Progenitor cell of endocrine pancreas (in vitro differentiated cells): ENCODE results near the gene KY. TPM values are rescaled to one million over a fixed set of nuclear protein-coding genes. Genes with fewer than 3 reads are reported as not detected.

Experiments used
- DNase-seq: peaks from one replicate; pipeline ENCODE4 v3.0.0; 2021; ENCODE audit warnings: low spot score; ENCODE audit not compliant: unreplicated experiment
- H3K27ac Mint-ChIP-seq: 2 replicates; pipeline ENCODE4 v1.8.0; 2021; ENCODE audit warnings: mild to moderate bottlenecking, moderate library complexity, mixed read lengths
- H3K27me3 Mint-ChIP-seq: 2 replicates; pipeline ENCODE4 v1.8.0; 2021; ENCODE audit warnings: mixed read lengths
- H3K36me3 Mint-ChIP-seq: 2 replicates; pipeline ENCODE4 v1.8.0; 2022; ENCODE audit warnings: mixed read lengths; ENCODE audit not compliant: insufficient read depth
- H3K4me1 Mint-ChIP-seq: 2 replicates; pipeline ENCODE4 v1.8.0; 2021; ENCODE audit warnings: low read depth, mixed read lengths
- H3K4me3 Mint-ChIP-seq: 2 replicates; pipeline ENCODE4 v1.8.0; 2021; ENCODE audit warnings: low read depth, mild to moderate bottlenecking, moderate library complexity, mixed read lengths
- H3K9me3 Mint-ChIP-seq: 2 replicates; pipeline ENCODE4 v1.8.0; 2021; ENCODE audit warnings: low read depth, mixed read lengths
- CTCF ChIP-seq: fragments of 200-600 bp; sonication (generic); IDR thresholded peaks from one replicate; pipeline ENCODE4 v1.5.0; 2021; ENCODE audit warnings: antibody characterized with exemption, mild to moderate bottlenecking; ENCODE audit not compliant: unreplicated experiment
- total RNA-seq: library from RNA; stranded (reverse); gene quantifications from 2 replicates; pipeline ENCODE4 v1.2.1, GENCODE V29; 2021

The KY gene
- total RNA-seq, 1 donor from 2014 or later, result not detected

GRCh38 chr3:134680796-134681521 is 30.1 kb upstream of the KY start:
- no peak for DNase-seq
- TF ChIP-seq CTCF, result no peak
- Mint-ChIP-seq H3K36me3 (no peaks in the 10 kb centered on the region), H3K27me3 (peaks cover 20% of the 10 kb centered on the region), H3K9me3 (no peaks in the 10 kb centered on the region), H3K4me1 (peaks cover 8% of the 10 kb centered on the region), H3K27ac (peak overlapping the region; percentile 43), H3K4me3 (no peak overlapping the region)

- peaks cover 3% of the 10 kb centered on the region for H3K36me3 Mint-ChIP-seq
- H3K9me3 Mint-ChIP-seq, result peaks cover 23% of the 10 kb centered on the region
- H3K27me3 Mint-ChIP-seq, result peaks cover 25% of the 10 kb centered on the region
- no peak for DNase-seq
- no peak overlapping the region for H3K4me3 Mint-ChIP-seq
- no peak for TF ChIP-seq CTCF
- H3K27ac Mint-ChIP-seq, result no peak overlapping the region
- peaks cover 8% of the 10 kb centered on the region for H3K4me1 Mint-ChIP-seq
Measured at GRCh38 chr3:134677987-134678308, 27.1 kb upstream of the KY start.

- no peak for DNase-seq
- Mint-ChIP-seq H3K4me1 (peaks cover 7% of the 10 kb centered on the region), H3K9me3 (peaks cover 24% of the 10 kb centered on the region), H3K27ac (no peak overlapping the region), H3K27me3 (peaks cover 29% of the 10 kb centered on the region), H3K4me3 (no peak overlapping the region), H3K36me3 (peaks cover 3% of the 10 kb centered on the region)
- TF ChIP-seq CTCF, result peak; percentile 57
Measured at GRCh38 chr3:134677196-134677986, 26.6 kb upstream of the KY start.

- Mint-ChIP-seq H3K27me3 (peaks cover 30% of the 10 kb centered on the region), H3K9me3 (peaks cover 24% of the 10 kb centered on the region), H3K4me1 (no peaks in the 10 kb centered on the region), H3K4me3 (no peak overlapping the region), H3K27ac (no peak overlapping the region), H3K36me3 (peaks cover 3% of the 10 kb centered on the region)
- DNase-seq, result no peak
- no peak for TF ChIP-seq CTCF
Measured at GRCh38 chr3:134675726-134676256, 25.0 kb upstream of the KY start.

GRCh38 chr3:134672571-134672970 is 21.7 kb upstream of the KY start:
- no peak for TF ChIP-seq CTCF
- Mint-ChIP-seq H3K27ac (no peak overlapping the region), H3K36me3 (peaks cover 3% of the 10 kb centered on the region), H3K4me3 (no peak overlapping the region), H3K9me3 (peaks cover 24% of the 10 kb centered on the region), H3K4me1 (no peaks in the 10 kb centered on the region), H3K27me3 (peaks cover 22% of the 10 kb centered on the region)
- no peak for DNase-seq
